Purkinje cell (primary cell): ENCODE data around the gene C1QTNF4. TPM values are rescaled to one million over a fixed set of nuclear protein-coding genes. Genes with fewer than 3 reads are reported as not detected.

Experiments used
- polyA plus RNA-seq: library from polyadenylated mRNA; unstranded; fragments of >200 nt; fragmentation: Nextera tagmentation; gene quantifications from 2 replicates; pipeline ENCODE4 v1.2.1, GENCODE V29; 2014

The C1QTNF4 gene
- polyA plus RNA-seq: 0.24 TPM in 2 replicates

GRCh38 chr11:47593934-47594855, at the start of gene C1QTNF4:
C1QTNF4 (minus strand) TSS chr11:47594411; CDS start chr11:47590810, 3,601 bp downstream.

GRCh38 chr11:47642099-47642855, 48.1 kb upstream of the C1QTNF4 start, which contains the start of gene MTCH2:
MTCH2 (minus strand) TSS chr11:47642559; CDS start chr11:47642465, 94 bp downstream.

GRCh38 chr11:47586098-47586855, 7.9 kb downstream of the C1QTNF4 start, which contains the start of gene FAM180B:
FAM180B (plus strand) TSS chr11:47586678; CDS start chr11:47586769, 91 bp downstream.

GRCh38 chr11:47578524-47579494, 15.4 kb downstream of the C1QTNF4 start, which contains the start of the genes KBTBD4 and NDUFS3:
KBTBD4 (minus strand) TSS chr11:47578970; CDS start chr11:47578951, 19 bp downstream.
NDUFS3 (plus strand) TSS chr11:47579074; CDS start chr11:47579092, 18 bp downstream.

GRCh38 chr11:47565340-47566148, 28.7 kb downstream of the C1QTNF4 start, which contains the start of gene PTPMT1:
PTPMT1 (plus strand) TSS chr11:47565599; CDS start chr11:47565623, 24 bp downstream.

GRCh38 chr11:47552566-47553405, 41.4 kb downstream of the C1QTNF4 start, which contains the start of gene CELF1:
CELF1 (minus strand) TSS chr11:47553132; CDS start chr11:47499523, 53,609 bp downstream.

Other genes with a start within 250 kb of the C1QTNF4 start
- gene MYBPC3, start 241.7 kb downstream of the C1QTNF4 start, polyA plus RNA-seq: 0.08 TPM in 1 of 2 replicates, not detected in the other
- not detected in 2 replicates for gene SPI1, start 215.9 kb downstream of the C1QTNF4 start, polyA plus RNA-seq
- gene SLC39A13, start 185.8 kb downstream of the C1QTNF4 start, polyA plus RNA-seq: 1.6 and 2.9 TPM in 2 replicates
- 72.9 and 74.2 TPM in 2 replicates for gene PSMC3, start 168.0 kb downstream of the C1QTNF4 start, polyA plus RNA-seq
- not detected in 2 replicates for gene RAPSN, start 145.3 kb downstream of the C1QTNF4 start, polyA plus RNA-seq
- 36.5 and 38.6 TPM in 2 replicates for gene CELF1, start 41.3 kb downstream of the C1QTNF4 start, polyA plus RNA-seq
- 30.4 and 60.4 TPM in 2 replicates for gene PTPMT1, start 28.8 kb downstream of the C1QTNF4 start, polyA plus RNA-seq
- gene KBTBD4, start 15.4 kb downstream of the C1QTNF4 start, polyA plus RNA-seq: 0.62 and 8.9 TPM in 2 replicates
- 180 and 237 TPM in 2 replicates for gene NDUFS3, start 15.3 kb downstream of the C1QTNF4 start, polyA plus RNA-seq
- not detected in 2 replicates for gene FAM180B, start 7.7 kb downstream of the C1QTNF4 start, polyA plus RNA-seq
- 125 and 127 TPM in 2 replicates for gene MTCH2, start 48.1 kb upstream of the C1QTNF4 start, polyA plus RNA-seq
- gene AGBL2, start 121.0 kb upstream of the C1QTNF4 start, polyA plus RNA-seq: 0.28 and 0.75 TPM in 2 replicates
- gene FNBP4, start 172.9 kb upstream of the C1QTNF4 start, polyA plus RNA-seq: 13.8 and 15.5 TPM in 2 replicates